22Rv1 (cell line): Measurements from ENCODE around the gene TMEM181.

ENCODE experiments used
- CTCF ChIP-seq: fragments of 450-650 bp; IDR thresholded peaks from 2 replicates; pipeline ENCODE4 v1.5.1; 2017; ENCODE audit warnings: mild to moderate bottlenecking
- ZFX ChIP-seq: fragments of 450-650 bp; IDR thresholded peaks from 2 replicates; pipeline ENCODE4 v1.6.1; 2017; ENCODE audit warnings: antibody characterized with exemption, borderline replicate concordance

- TF ChIP-seq CTCF = no peak
- no peak for TF ChIP-seq ZFX
Measured at GRCh38 chr6:158556113-158556512, 3.8 kb upstream of the TMEM181 start.
